Keratinocyte (primary cell): ENCODE results near the gene HDGFL2. TPM values are rescaled to one million over a fixed set of nuclear protein-coding genes. Genes with fewer than 3 reads are reported as not detected.

ENCODE experiments used
- DNase-seq: peaks from one replicate; pipeline ENCODE4 v3.0.0-alpha.2; 2011; ENCODE audit warnings: low read depth, missing footprints, low spot score
- FAIRE-seq: peaks from 2 replicates; lab custom pipeline; 2011; peaks lifted over from hg19 to GRCh38; lab: Jason Lieb, UNC
- H2AFZ ChIP-seq: 2 replicates; pipeline ENCODE4 v1.6.0; 2012; ENCODE audit warnings: low read length, control low read depth, inconsistent platforms; ENCODE audit not compliant: control insufficient read depth
- H3K27ac ChIP-seq: 2 replicates; pipeline ENCODE4 v1.5.1; 2011; ENCODE audit warnings: low read length; ENCODE audit not compliant: control insufficient read depth, insufficient read depth
- H3K27me3 ChIP-seq: 3 replicates; pipeline ENCODE4 v1.6.0; 2011; ENCODE audit warnings: low read length; ENCODE audit not compliant: control insufficient read depth, insufficient read depth; ENCODE audit errors: extremely low read depth
- H3K36me3 ChIP-seq, 2 experiments: 2 replicates in 1 of 2; 3 replicates in 1 of 2; pipeline ENCODE4 v1.5.1; 2011; ENCODE audit warnings: low read length in 2 of 2, mild to moderate bottlenecking in 1 of 2; ENCODE audit not compliant: control insufficient read depth in 2 of 2, insufficient read depth in 2 of 2; ENCODE audit errors: extremely low read depth in 1 of 2
- H3K4me1 ChIP-seq: 3 replicates; pipeline ENCODE4 v1.5.1; 2011; ENCODE audit warnings: low read length; ENCODE audit not compliant: control insufficient read depth, insufficient read depth; ENCODE audit errors: extremely low read depth
- H3K4me2 ChIP-seq: 3 replicates; pipeline ENCODE4 v1.6.0; 2011; ENCODE audit warnings: low read depth, low read length; ENCODE audit not compliant: control insufficient read depth, insufficient read depth; ENCODE audit errors: extremely low read depth
- H3K4me3 ChIP-seq, 3 experiments: fragments of 200-600 bp in 1 of 3; sonication (generic) in 1 of 3; 2 replicates in 2 of 3; 3 replicates in 1 of 3; pipeline ENCODE4 v1.5.1; 2011 to 2016; ENCODE audit warnings: low read length in 3 of 3, mild to moderate bottlenecking in 3 of 3, control low read depth in 2 of 3, inconsistent platforms in 1 of 3, low read depth in 1 of 3, mixed read lengths in 1 of 3, mixed run types in 1 of 3, moderate library complexity in 1 of 3; ENCODE audit not compliant: control insufficient read depth in 2 of 3, insufficient read depth in 2 of 3; ENCODE audit errors: extremely low read depth in 1 of 3
- H3K79me2 ChIP-seq: 2 replicates; pipeline ENCODE4 v1.6.0; 2012; ENCODE audit warnings: low read length; ENCODE audit not compliant: control insufficient read depth, insufficient read depth
- H3K9ac ChIP-seq: 3 replicates; pipeline ENCODE4 v1.6.0; 2011; ENCODE audit warnings: low read length; ENCODE audit not compliant: control insufficient read depth, insufficient read depth; ENCODE audit errors: extremely low read depth
- H3K9me1 ChIP-seq: 3 replicates; pipeline ENCODE4 v1.6.0; 2011; ENCODE audit warnings: low read length; ENCODE audit not compliant: control insufficient read depth, insufficient read depth; ENCODE audit errors: extremely low read depth
- H3K9me3 ChIP-seq: 2 replicates; pipeline ENCODE4 v1.5.1; 2012; ENCODE audit warnings: low read depth, low read length; ENCODE audit not compliant: control insufficient read depth
- H4K20me1 ChIP-seq: 3 replicates; pipeline ENCODE4 v1.6.0; 2011; ENCODE audit warnings: low read length; ENCODE audit not compliant: control insufficient read depth, insufficient read depth; ENCODE audit errors: extremely low read depth
- CTCF ChIP-seq, 3 experiments: IDR thresholded peaks in 1 of 3; conservative IDR thresholded peaks in 1 of 3; optimal IDR thresholded peaks in 1 of 3; 2 replicates in 2 of 3; 3 replicates in 1 of 3; pipeline versions ENCODE3 to v1.5.1; 2011; ENCODE audit warnings: low read length in 3 of 3, mild to moderate bottlenecking in 3 of 3, moderate library complexity in 2 of 3, control low read depth in 1 of 3, inconsistent platforms in 1 of 3; ENCODE audit not compliant: insufficient read depth in 2 of 3; ENCODE audit errors: extremely low read depth in 1 of 3
- EZH2 ChIP-seq: IDR thresholded peaks from one replicate; pipeline ENCODE4 v1.6.1; 2012; ENCODE audit warnings: inconsistent platforms, mild to moderate bottlenecking, low read length, moderate library complexity
- dilution Hi-C: fragments of 300-500 bp; cut with MboI; formaldehyde crosslinking; loops from one replicate; pipeline ENCODE4 v1.7.0; 2020; ENCODE audit warnings: low sequenced_read_pairs; ENCODE audit not compliant: extremely low pct_ligation_motif_present
- polyA plus RNA-seq, 5 experiments: library from polyadenylated mRNA; depleted of rRNA in 3 of 5; stranded (reverse) in 3 of 5; stranded (forward) in 1 of 5; unstranded in 1 of 5; fragments of >200 nt; gene quantifications; 1 replicate in 1 of 5; 2 replicates in 3 of 5; 3 replicates in 1 of 5; pipeline versions ENCODE4 v1.2.1 to v1.2.3, GENCODE V29; 2011 to 2012; ENCODE audit warnings: missing spikeins in 2 of 5, low read depth in 1 of 5, low replicate concordance in 1 of 5

Gene HDGFL2
- polyA plus RNA-seq, 1 donor (not counting 4 experiments of a cell fraction or from before 2014, with no cell fraction given): 19.5 TPM

DNA sequence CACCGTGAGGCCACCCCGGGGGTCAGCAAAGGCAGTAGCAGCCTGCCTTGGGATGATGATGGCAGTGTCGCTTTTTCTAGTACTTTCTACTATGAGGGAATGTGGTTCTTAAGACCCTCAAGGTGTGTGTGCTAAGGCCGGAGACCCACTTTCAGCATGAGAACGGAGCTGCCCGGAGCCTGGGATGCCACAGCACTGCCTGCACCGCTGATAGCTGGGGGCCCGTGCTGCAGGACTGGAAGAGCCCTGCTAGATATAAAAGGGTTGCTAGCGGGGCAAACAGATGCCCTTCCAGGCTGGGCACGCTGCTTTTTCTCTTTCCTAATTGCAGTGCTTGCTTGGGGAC lies 31.7 kb downstream of the HDGFL2 start:
- Histone ChIP-seq H3K79me2 (no peaks in the 10 kb centered on the region), H3K27ac (no peak overlapping the region), H4K20me1 (no peaks in the 10 kb centered on the region), H3K9me3 (no peaks in the 10 kb centered on the region), H3K36me3 (peaks cover 13 to 16% of the 10 kb centered on the region in 2 experiments), H3K27me3 (no peaks in the 10 kb centered on the region), H3K4me2 (no peak overlapping the region), H3K4me1 (peaks cover 8% of the 10 kb centered on the region), H3K9me1 (peaks cover 2% of the 10 kb centered on the region), H3K9ac (no peak overlapping the region), H2AFZ (no peak overlapping the region), H3K4me3 (no peak overlapping the region)
- FAIRE-seq (no peak), DNase-seq (no peak)
- dilution Hi-C loops: no loop called here
- TF ChIP-seq CTCF (optimal IDR thresholded peaks at IDR 0.05 in 1 of 3, IDR thresholded peaks at IDR 0.05 in 1 of 3, conservative IDR thresholded peaks at IDR 0.05 in 1 of 3; ENCODE audit: extremely low read depth in 1 of 3, insufficient read depth in 2 of 3, low read length in 3 of 3): no peak

DNA sequence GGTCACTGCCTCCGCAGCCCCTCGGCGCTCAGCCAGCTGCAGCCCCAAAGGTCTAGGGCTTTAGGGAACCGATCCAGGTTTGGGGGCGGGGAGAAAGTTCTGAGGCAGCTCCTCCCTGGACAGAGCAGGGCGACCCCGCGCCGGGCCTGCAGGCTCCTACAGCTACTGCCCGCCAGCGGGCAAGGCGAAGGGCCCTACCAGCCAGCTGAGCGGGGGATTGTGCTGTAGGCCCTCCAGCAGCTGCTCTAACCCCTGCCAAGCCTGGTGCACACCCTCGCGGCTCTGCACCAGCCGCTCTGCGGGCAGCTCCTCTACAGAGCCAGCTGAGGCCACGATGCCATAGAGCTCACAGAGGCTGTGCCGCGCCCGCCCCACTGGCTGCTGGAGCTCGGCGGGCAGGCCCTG lies 32.2 kb downstream of the HDGFL2 start:
- H3K9ac ChIP-seq: no peak overlapping the region
- H3K9me1 ChIP-seq: peaks cover 2% of the 10 kb centered on the region
- no peaks in the 10 kb centered on the region for H3K9me3 ChIP-seq
- peaks cover 8% of the 10 kb centered on the region for H3K4me1 ChIP-seq
- DNase-seq (no peak), FAIRE-seq (no peak)
- H3K4me2 ChIP-seq: no peak overlapping the region
- H2AFZ ChIP-seq: no peak overlapping the region
- no peaks in the 10 kb centered on the region for H3K27me3 ChIP-seq
- H3K36me3 ChIP-seq: peaks cover 13 to 15% of the 10 kb centered on the region in 2 experiments
- dilution Hi-C loops: no loop called here
- no peaks in the 10 kb centered on the region for H3K79me2 ChIP-seq
- H3K27ac ChIP-seq: no peak overlapping the region
- no peaks in the 10 kb centered on the region for H4K20me1 ChIP-seq
- TF ChIP-seq EZH2 (no peak), CTCF (optimal IDR thresholded peaks at IDR 0.05 in 1 of 3, IDR thresholded peaks at IDR 0.05 in 1 of 3, conservative IDR thresholded peaks at IDR 0.05 in 1 of 3; ENCODE audit: extremely low read depth in 1 of 3, insufficient read depth in 2 of 3, low read length in 3 of 3) (no peak)
- no peak overlapping the region for H3K4me3 ChIP-seq
